Measurements from ENCODE around the gene OR2W3.

OR2W3 gene

DNA sequence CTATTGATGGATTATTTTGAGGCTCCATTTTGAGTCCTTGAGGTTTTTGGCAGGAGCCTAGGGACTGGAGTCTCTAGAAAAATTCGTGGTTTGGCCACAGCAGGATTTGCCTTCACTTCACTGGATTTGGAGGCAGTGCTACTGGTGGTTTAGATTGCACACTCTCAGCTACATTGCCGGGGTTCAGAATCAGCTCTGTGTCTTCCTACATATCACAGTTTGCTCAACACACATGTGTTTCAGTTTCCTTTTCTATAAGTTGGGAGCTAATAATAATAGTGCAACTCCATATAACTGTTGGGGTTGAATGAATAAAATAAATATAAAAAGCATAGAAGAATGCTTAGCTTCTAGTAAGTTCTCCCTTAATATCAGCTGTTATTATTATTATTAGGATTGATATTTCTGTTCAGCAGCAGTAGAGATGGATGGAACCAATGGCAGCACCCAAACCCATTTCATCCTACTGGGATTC is at the start of gene OR2W3:
OR2W3 (plus strand) TSS at position 425 of the 475 bp plus-strand sequence; CDS start at position 425, 0 bp downstream.
- DNase-seq: no peak

DNA sequence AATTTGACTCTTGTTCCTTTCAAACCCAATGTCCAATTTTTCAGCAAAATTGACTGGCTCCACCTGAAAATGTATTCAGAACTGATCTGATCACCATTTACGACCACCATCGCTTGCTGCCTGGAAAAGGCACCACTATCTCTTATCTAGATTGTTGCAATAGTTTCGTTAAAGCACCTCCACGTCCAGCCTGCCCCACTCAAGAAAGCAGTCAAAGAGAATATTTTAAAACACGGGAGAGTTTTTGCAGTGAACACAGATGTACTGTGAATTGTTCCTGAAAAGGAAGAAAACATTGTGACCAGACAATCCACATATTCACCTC is 49.7 kb upstream of the OR2W3 start:
- no peak for DNase-seq

DNA sequence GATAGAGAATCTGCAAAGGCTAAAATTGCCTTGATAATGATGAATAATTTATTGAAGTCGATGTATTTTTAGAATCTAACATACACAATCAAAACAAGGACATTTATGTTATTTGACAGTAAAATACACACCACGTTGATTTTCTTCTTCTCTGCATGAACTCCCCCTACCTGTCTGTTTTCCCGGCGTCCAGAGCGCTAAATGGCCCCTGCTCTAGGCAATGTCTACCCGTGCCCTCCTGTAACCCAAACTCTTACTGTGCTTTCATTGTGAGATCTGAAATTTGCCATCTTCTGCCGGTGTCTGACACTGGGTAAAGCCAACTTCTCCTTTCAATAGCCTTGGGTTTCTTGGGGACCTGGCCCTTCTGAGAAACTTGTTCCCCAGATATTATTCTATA is 47.0 kb upstream of the OR2W3 start:
- DNase-seq: no peak

DNA sequence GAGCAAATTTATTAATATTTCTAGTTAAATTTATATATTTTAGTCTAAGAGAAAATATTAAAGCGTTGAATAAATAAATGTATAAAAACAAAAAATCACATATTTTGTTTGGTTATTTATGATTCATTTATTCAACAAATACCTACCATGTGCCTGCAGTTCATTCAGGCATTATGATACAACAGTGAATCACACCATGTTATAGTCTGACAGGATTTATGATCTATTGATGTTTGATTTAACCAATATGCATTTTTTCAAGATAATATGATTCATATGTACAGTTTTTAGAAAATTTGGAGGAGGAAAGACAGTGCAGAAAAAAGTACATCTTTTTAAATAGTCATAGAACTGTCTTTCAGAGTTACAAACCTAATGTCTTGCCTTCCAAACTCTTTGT is 45.8 kb upstream of the OR2W3 start:
- DNase-seq: no peak

DNA sequence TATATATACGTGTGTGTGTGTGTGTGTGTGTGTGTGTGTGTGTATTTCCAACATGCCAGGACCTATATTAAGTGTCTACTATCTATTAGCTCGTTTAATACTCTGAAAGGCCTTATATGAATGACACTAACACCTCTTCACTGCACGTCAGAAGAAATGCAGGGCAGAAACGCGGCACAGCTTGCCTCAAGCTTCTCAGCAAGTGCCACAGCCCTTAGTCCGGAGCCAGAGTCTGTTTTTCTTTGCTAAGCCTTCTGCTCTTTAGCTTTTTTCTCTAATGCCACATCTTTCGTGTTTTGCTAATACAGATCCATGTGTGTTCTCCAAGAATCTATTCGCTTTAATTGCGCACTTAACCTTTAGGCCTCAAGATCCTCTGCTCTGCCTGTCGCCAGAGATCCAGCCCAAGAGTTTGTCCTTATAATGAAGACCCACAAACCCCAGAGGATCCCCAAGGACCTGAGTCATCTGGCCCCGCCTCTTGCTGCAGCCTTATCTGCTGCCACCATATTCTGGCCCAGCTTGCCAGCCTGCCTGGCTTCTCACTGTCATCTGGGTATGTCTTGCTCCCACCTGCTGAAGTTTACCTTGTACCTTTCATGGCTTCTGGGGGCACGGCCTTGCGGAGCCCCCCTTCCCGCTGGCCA is 40.4 kb upstream of the OR2W3 start:
- DNase-seq: no peak

DNA sequence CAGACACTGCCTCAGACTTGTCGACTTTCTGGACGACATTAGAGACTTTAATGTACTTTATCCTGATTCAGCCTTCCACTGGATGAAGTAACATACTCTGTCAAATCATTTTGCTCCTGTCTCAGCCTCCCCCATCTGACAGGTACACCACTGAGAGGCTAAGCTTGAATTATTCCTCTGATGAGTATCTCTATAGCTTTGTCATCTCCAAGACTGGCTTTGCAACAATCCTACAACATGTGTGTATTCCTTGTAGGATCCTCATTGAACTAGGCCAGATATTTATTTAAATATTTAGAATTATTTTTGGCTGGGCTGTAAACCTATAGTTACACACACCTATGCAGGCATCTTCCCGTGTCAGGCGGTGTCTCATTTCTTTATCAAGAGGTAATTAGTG is 39.5 kb upstream of the OR2W3 start:
- no peak for DNase-seq

DNA sequence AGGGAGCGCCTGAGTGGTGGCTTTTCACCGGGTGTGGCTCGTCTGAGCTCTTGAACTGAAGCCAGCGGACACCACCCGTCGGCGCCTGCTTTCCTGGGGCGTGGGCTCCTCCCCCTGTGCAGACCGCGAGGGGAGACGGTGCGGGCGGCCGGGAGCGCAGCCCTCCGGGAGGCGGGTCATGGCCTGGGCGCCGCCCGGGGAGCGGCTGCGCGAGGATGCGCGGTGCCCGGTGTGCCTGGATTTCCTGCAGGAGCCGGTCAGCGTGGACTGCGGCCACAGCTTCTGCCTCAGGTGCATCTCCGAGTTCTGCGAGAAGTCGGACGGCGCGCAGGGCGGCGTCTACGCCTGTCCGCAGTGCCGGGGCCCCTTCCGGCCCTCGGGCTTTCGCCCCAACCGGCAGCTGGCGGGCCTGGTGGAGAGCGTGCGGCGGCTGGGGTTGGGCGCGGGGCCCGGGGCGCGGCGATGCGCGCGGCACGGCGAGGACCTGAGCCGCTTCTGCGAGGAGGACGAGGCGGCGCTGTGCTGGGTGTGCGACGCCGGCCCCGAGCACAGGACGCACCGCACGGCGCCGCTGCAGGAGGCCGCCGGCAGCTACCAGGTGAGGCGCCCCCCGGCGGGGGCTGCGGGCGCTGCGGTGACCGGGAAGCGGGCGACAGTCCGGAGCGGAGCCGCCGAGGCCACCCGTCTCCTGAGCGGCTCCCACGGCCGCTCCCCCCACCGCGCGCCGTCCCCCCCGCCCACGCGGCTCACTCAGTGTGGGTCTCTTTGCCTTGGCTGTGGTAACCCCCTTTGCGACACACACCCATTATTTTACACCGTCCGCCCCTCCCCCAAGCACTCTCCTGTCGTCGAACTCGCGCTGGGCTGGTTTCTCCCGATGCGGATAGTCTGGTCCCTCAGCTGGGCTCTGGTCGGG is 38.1 kb upstream of the OR2W3 start, which contains the start of gene TRIM58:
TRIM58 (plus strand) TSS at position 119 of the 916 bp plus-strand sequence; CDS start at position 179, 60 bp downstream.
- DNase-seq: peak; percentile 32

DNA sequence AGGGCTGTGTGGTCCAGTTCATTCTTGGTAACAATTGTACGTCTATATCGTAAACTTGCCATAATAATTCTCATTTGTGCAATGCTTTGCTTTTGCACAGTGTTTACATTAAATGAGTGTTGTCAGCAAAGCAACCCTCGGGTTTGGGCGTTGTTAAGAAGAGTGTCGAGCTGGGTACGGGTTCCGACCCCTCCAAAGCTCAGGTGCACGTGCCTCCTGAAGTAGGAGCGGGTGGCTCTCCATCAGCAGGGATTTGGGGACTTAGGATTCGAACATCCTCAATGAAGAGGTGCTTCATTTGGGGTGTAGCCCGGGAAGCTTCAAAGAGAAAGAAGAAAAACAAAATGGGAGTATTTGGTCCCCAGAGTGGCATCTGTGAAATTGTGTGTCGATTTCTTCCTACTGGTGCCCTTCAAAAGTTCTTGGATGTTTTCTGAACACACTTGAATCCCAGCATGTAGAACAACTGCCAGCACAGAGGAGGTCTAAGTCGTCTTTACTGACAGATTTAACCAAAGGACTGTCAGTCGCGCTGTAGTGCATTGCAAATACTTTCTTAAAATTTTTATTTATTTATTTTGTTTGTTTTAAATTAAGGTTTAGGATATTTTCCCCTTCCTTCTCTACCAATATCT is 37.3 kb upstream of the OR2W3 start:
- no peak for DNase-seq

DNA sequence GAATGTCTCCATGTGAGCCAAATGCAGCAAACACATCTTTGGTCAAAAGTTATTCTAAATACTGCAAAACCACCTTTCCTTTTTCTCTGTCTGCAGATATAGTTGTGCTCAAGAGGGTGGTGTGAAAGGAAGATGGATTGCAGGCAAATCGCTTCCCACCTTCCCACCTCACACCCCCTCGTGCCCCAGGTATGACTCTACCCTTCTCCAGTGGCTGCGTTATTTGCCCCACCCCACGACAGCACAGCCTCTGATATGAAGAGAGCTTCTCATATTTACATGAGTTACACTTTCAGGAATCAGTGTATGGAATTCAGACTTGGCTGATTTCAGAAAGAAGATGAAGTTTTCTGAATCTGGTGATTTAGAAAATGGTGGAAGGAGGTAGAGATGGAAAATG is 32.6 kb upstream of the OR2W3 start:
- no peak for DNase-seq

DNA sequence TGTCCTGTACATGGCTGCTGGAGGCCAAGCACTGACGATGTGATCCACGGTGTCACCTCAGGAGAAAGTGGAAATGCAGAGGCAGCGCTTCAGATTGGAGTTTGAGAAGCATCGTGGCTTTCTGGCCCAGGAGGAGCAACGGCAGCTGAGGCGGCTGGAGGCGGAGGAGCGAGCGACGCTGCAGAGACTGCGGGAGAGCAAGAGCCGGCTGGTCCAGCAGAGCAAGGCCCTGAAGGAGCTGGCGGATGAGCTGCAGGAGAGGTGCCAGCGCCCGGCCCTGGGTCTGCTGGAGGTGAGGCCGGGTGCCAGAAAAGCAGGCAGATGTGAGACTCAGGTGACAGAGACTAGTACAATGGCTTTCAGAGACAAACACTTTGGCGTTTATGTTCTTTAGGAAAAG is 30.7 kb upstream of the OR2W3 start:
- DNase-seq: no peak

DNA sequence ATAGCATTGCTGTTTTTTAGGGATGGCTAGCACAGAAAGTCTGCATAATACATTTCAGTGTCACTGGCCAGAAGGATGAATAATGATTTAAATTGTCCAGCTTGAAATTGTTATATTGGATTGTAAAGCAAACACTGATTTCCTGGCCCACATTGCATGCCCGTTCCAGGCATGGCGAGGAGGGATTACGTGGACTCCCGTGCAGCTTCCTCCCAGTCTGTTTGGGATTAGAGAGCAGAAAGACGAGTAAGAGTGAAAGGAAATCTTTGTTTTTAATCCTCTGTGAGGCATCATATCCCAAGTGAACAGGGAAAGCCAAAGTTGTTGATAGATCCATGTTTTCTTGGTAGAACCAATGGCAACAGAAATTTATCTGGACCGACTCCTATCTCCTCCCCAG is 30.0 kb upstream of the OR2W3 start:
- no peak for DNase-seq

DNA sequence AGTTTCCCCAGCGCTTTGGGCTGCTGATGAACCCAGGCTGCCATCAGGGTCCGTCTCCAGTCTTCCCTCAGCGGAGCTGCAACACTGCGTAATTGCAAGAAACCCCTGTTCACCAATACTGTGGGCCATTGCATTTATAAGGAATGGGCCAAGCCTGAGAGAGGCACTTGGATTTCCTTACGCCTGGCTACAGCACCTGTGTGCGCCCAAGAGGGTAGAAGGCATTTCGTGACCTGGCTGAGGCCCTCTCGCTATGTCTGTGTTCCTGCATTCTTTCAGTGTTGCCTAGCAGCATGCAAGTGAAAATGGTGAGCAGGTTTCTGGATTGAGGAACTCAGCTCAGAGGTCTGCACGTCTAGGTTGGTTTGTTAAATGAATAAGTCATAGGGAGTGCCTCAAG is 12.0 kb upstream of the OR2W3 start:
- no peak for DNase-seq

DNA sequence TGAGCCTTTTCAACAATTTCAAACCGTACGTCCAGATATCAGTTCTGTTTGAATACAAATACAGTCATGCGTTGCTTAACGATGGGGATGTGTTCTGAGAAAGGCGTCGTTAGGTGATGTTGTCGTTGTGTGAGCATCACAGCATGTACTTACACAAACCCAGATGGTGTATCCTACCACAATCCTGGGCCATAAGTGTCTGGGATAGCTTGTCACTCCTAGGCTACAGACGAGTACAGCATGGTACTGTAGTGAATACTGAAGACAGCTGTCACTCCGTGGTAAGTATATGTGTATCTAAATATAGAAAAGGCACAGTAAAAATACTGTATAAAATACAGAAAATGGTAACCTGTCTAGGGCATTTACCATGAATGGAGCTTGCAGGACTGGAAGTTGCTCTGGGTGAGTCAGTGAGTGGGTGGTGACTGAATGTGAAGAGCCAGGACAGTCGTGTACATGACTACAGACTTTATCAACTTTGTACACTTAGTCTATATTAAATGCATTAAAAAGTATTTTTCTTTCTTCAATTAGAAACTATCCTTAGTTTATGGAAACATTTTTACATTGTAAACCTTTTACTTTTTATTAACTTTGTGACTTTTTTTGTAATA is 10.5 kb upstream of the OR2W3 start:
- no peak for DNase-seq

DNA sequence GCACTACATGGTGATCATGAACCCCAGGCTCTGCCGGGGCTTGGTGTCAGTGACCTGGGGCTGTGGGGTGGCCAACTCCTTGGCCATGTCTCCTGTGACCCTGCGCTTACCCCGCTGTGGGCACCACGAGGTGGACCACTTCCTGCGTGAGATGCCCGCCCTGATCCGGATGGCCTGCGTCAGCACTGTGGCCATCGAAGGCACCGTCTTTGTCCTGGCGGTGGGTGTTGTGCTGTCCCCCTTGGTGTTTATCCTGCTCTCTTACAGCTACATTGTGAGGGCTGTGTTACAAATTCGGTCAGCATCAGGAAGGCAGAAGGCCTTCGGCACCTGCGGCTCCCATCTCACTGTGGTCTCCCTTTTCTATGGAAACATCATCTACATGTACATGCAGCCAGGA is 589 bp downstream of the OR2W3 start:
- no peak for DNase-seq

DNA sequence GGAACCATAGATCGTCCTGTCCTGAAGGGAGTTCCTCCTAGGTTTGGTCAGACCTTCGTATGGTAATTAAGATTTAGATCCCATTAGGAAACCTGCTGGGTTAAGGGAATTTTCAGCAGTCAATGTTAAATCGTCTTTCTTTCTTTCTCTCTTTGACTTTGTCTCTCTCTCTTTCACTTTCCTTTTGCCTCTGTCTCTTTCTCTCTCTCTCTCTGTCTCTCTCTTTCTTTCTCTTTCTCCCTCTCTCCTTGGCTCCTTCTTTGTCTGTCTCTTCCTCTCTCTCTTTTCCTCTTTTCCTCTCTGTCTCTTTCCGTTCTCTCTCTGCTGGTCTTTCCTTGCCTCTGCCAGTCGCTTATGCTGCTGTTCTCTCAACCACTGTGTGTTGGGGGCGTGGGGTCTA is 8.7 kb downstream of the OR2W3 start:
- DNase-seq: no peak

DNA sequence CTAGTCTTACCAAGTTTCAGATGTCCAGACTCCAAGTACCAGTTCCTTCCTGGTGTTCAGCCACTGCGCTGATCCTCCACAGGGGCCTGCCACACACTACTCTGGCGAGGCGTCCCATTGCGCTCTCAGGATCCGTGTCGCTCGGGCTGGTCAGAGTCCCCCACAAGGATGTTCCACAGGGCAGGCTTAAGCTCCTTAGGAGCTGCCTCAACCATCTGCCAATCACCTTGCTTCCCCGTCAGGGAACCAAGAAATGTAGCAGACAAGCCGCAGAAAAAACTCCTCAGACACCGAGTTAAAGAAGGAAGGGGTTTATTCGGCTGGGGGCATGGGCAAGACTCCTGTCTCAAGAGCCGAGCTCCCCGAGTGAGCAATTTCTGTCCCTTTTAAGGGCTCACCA is 9.8 kb downstream of the OR2W3 start:
- no peak for DNase-seq

DNA sequence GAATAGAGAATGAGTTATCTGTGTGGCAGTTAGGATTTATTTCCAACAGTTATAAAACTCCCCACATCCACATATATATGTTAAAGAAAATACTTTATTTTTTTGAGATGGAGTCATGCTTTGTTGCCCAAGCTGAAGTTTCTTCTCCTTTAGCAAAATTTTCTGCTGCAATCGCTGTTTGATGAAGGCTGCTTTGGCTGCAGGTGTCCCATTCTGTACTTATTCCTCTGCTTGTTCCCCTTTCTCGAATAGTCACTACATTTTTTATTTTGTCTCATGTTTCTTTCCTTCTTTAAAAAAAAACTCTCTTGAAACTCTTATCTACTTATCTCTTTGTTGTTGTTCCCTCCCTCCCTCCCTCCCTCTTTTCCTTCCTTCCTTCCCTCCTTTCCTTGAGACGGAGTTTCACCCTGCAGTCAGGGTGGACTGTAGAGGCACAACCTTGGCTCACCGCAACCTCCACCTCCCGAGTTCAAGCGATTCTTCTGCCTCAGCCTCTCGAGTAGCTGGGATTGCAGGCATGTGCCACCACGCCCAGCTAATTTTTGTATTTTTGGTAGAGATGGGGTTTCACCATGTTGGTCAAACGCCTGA is 10.6 kb downstream of the OR2W3 start:
- DNase-seq: no peak

DNA sequence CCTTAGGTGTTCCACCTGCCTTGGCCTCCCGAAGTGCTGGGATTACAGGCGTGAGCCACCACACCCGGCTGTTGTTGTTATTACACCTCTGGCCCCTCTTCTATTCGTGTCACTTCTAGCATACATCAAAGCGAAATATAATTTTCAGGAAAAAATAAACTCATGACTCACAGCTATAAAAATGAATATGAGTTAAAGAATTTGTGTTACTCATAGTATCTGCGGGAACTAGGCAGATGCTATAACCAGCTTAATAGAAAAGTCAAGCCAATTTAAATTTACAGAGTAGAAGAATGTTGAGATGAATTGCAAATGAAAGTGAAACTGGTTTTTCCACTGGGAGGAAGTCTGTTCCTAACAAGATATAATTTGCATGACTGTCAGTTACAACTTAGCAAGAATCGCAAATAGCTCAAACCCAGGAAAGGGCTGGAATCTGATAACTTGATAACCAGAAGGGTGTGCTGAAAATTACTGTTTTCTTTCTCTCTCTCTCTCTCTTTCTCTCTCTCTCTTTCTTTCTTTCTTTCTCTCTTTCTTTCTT is 11.2 kb downstream of the OR2W3 start:
- peak; percentile 78 for DNase-seq

DNA sequence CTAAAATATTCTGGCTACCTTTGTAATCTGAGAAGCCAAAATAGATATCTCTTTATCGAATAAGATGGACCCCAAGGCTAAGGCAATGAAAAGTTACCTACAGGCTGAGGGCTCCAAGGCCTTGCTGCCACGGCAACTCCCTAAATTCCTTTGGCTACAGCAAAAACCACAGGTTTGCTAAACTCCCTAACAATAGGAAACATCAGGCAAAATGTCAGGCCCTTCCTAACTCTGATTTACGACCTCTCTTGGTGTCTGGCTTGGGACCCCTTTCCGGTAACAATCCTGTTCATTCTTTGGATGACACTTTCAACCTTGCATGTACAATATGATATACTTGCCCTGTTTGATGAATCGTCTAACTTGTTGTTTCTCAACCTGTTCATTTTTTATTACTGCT is 13.4 kb downstream of the OR2W3 start:
- DNase-seq: no peak

DNA sequence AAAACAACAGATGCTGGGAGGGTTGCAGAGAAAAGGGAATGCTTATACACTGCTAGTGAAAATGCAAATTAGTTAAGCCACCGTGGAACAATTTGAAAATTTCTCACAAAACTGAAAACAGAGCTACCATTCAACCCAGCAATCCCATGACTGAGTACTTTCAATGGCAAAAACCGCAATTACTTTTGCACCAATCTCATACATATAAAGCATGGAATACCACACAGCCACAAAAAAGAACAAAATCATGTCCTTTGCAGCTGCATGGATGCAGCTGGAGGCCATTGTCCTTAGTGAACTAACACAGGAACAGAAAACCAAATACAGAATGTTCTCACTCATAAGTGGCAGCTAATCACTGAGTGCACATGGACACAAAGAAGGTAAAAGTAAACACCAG is 18.4 kb downstream of the OR2W3 start:
- no peak for DNase-seq

DNA sequence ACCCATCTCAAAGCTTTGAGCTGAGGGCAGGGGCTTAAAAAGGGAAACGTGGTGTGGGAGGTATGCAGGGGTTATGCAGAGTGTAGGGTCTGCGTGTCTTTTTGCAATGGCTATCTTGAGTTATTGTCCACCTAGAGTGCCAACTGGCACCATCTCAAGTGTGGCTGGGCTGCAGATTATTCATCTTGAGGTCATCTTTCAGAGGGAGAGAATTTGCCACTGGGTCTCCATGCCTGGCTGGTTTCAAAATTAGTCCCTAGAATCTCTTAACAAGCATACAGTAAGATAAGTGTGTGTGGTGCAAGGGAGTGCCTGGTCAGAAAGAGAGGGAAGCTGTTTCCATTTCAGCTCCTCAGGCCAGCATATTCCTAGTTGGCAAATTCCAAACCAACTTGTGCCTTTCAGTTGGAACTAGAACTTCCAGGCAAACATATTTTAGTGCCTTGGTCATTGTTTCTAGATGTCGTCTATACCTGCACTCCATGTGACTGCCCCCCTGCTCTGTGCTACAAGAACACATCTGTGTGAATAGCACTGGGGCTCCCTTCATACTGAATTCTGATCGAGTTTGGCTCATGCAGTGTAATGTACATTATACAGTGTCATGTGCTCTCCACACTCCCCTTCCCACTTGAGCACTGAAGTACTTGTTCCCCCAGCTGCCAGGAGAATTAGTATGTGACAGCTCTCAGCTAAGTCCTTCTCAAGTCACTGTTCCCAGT is 19.7 kb downstream of the OR2W3 start:
- no peak for DNase-seq

DNA sequence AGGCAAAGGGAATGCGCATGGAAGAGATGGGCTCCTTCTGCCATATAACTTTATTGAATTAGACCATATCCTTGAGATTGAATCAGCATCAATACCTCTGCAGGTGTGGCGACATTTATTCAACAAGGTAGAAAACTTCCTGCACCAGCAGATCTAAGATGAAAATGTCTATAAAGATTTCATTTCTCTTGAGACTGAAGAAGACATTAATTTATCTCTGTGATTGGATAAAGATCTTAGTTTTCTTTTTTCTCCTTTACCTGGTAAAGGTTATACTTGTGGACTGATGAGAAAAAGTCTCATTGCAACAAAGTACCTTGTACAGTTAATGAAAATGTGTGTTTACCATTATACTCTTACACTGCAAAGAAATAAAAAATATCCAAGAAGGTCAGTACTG is 24.6 kb downstream of the OR2W3 start, which contains the start of gene OR2T8:
OR2T8 (plus strand) TSS at position 301 of the 400 bp plus-strand sequence. CDS start 766 bp downstream, outside the sequence.
- DNase-seq: no peak
